Amygdala (tissue), 56 donors: ENCODE measurements around the gene QRICH1.

Experiments
- DNase-seq, 56 donors: peaks; one replicate each; lab custom pipeline; 2025; lab: John Stamatoyannopoulos, UW

The QRICH1 gene

GRCh38 chr3:48982016-48982415, 111.9 kb downstream of the QRICH1 start:
- no peak for DNase-seq

GRCh38 chr3:48980295-48980694, 113.6 kb downstream of the QRICH1 start:
- DNase-seq, result no peak
